Cortex of kidney (tissue), 1 donor: ENCODE data around the gene BTBD2.

Experiments
- DNase-seq: peaks from one replicate; lab custom pipeline; 2025; lab: John Stamatoyannopoulos, UW

Gene BTBD2

GRCh38 chr19:1959928-1960589 is 55.5 kb downstream of the BTBD2 start:
- no peak for DNase-seq

DNA sequence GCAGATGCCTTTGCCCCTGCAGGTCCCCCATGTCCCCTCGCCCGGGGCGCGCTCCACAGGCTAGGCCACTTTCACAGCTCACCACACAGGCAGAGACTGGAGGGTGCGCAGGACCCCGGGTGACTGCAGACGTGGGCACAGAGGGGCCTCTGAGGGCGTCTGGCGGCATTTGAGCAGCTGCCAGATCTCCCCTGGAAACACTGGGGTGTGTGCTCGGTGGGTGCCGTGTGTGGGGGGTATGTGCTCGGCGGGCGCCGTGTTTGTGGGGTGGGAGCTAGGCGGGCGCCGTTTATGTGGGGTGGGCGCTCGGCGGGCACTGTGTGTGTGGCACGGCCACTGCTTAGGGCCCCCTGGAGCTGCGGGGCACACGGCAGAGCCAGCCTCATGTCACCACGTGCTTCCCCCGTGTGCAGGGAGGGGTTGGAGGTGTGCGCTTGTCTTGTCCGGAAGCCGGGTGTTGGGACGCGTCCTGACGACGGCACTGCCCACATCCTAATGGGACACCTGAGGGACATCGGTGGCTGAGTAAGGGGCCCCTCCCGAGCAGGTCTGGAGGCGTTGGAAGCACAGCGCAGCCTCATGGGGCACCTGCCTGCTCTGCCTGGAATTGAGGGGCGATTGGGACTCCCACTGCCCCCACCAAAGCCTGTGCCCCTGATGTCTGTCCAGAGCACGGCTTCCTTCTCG is 57.8 kb downstream of the BTBD2 start:
- DNase-seq = no peak

DNA sequence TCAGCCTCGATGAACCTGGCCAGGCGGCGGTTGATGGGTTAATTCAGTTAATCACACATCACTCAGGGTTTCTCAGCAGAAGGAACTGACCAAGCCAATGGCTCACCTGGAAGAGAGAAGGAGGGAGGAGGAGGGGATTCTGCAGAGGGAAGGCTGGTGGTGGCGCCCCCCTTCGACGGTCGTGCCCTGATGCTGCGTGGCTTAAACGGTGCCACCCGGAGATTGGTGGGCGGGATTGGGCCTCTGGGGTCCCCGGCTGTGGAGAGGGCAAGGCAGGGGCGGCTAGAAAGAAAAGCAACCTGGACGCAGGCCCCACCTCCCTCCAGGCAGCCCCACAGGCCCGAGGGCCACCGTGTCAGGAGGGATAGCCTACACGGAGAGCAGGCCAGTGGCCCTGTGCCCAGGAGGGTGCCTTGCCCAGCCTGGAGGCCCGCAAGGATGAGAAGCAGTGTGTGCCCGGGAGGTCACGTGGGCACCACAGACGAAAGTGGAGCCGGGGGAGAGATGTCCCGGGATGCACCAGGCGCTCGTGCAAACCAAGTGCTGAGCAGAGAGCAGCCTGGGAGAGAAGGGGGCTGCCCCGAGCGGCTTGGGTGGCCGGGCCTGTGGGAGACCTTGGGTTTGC is 58.5 kb downstream of the BTBD2 start:
- no peak for DNase-seq

- no peak for DNase-seq
Observed at GRCh38 chr19:1956122-1956494, 59.4 kb downstream of the BTBD2 start.

DNA sequence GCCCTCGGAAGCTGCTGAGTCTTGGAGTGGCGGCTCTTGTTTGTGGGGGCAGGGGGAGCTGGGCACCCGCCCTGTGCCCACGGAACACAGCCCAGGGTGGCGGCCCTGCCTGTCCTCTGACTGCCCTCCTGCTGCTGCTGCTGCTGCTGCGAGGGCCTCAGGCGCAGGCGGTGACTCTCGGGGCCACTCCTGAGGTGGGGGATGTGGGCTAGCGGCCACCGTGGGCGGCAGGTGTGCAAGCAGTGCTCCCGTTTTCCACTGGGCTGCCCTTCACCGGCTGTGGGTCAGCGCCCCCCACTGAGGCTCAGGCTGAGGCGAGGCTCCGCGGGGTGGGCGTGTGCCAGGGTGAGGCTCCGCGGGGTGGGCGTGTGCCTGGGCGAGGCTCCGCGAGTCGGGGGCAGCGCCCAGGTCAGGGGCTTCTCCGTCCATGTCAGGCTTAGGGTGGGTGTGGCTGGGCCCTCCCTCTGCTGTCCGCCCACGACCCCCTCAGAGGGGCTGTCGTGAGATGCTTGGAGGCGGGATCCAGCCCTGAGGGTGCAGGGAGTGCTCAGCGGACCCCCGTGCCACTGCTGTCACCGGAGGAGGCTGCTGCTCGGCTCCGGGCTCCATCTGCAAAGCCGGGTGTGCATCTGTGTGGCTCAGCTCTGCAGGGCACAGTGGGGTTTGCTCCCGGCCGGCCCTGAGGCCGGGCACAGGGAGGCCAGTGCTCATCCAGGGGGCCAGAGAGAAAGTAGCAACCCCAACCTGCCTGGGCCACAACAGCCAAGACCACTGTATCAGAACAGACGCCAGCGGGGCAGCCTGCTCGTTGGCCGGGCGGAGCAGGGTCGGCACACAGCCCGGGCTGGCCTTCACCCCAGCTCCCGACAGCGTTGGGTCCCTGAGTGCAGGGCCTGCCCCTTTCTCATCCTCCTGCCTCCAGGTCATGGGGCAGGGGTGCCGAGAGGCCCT is 60.1 kb downstream of the BTBD2 start:
- no peak for DNase-seq

- DNase-seq = no peak
Observed at GRCh38 chr19:1954532-1954933, 61.0 kb downstream of the BTBD2 start.

DNA sequence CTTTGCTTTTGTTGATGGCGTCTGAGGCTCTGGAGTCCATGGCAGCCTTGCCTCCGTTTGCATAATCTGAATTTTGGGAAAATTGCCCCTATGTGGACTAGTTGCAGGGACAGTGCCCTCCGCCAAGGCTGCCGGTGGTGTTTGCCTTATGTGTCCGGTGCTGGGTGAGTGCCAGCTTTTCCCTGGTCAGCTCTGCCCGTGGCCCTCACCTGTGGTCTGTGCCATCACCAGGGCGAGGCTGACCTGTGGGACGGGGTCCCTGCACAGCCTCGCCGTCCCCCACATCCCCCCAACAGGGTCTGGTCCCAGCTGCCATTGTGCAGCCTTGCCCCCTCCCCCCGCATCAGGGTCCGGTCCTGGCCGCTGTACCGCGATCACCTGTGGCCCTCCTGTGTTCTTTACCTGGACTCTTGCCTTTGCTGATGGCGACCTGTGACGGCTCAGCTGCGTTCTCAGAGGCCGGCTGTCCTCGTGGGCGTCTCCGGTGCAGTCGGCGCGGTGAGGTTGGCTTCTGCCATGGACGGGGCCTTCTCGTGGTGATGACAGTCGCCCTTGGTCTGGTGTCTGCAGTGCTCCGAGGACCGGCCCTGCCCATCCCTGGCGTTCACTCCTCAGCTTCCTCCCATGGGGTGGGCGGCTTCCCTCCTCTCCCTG is 61.9 kb downstream of the BTBD2 start:
- no peak for DNase-seq

DNA sequence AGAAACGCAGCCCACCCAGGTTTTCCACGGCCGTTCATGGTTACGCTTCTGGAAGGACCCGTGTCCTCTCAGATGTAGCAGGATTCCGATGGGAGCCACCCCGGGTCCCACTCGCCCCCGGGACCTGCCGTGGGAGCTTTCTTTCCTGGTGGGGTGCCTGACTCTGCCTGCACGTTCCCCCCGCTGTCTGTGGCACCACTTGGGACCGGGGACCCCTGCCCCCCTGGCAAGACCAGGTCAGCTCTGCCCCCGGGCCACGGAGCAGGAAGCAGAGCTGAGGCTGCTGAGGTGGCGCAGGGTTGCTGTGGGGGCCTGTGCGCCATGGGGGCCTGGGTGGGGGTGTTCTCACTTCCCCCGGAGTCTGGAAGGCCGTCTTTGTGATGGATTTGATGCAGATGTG is 62.5 kb downstream of the BTBD2 start:
- no peak for DNase-seq

- DNase-seq = no peak
Observed at GRCh38 chr19:1952635-1953034, 62.9 kb downstream of the BTBD2 start.

- DNase-seq = no peak
Observed at GRCh38 chr19:1950640-1951039, 64.9 kb downstream of the BTBD2 start.

DNA sequence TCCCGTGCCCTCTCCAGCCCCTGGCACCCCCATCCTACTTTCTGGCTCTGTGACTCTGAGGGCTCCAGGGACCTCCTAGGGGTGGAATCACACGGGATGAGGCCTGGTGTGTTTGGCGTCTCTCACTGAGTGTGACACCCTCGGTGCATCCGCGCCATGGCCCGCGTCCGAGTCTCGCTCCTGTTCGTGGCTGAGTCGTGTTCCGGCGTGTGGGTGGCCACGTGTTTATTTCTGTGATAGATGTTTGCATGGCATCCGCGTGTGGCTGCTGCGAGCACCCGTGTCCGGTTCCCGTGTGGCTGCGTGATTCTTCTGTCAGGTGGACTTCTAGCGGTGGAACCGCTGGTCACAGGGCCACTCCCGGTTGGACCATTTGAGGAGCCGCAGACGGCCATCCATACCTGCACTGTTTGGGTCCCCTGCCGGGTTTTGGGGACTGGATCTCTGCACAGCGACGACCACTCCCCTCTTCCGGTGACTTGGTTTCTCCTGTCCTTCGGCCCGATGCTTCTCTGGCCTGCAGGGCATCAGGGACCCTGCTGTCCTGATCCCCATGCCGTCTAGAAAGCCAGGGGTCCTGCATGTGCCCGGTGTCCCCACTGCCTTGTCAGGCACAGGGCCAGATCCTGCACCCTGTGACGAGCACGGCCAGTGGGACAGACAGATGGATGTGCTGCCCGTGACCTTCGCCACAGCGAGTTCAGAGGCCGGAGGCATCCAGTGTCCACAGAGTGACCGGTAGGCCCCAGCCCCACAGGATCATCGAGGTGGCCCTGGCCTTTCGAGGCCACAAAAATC is 66.0 kb downstream of the BTBD2 start:
- DNase-seq = no peak

GRCh38 chr19:1947651-1948209 is 67.8 kb downstream of the BTBD2 start:
- DNase-seq = no peak

- DNase-seq = no peak
Observed at GRCh38 chr19:1945899-1946298, 69.6 kb downstream of the BTBD2 start.

GRCh38 chr19:1944916-1945561 is 70.5 kb downstream of the BTBD2 start:
- DNase-seq = no peak

GRCh38 chr19:1944088-1944915 is 71.2 kb downstream of the BTBD2 start:
- no peak for DNase-seq

GRCh38 chr19:1943661-1944087 is 71.8 kb downstream of the BTBD2 start:
- DNase-seq = no peak

GRCh38 chr19:1942934-1943555 is 72.5 kb downstream of the BTBD2 start:
- DNase-seq = no peak

GRCh38 chr19:1942078-1942933 is 73.2 kb downstream of the BTBD2 start:
- DNase-seq = no peak
